Subcutaneous adipose tissue (tissue), 4 donors: ENCODE results near the gene MED22. TPM values are rescaled to one million over a fixed set of nuclear protein-coding genes. Genes with fewer than 3 reads are reported as not detected.

Experiments used
- total RNA-seq, 4 donors: library from RNA; depleted of rRNA; stranded (reverse); fragments of >200 nt; gene quantifications; one replicate each; pipeline ENCODE4 v1.1.0, GENCODE V29; 2016
- TF ChIP-seq, protein P1 (sequence below): fragments of 450-650 bp; IDR thresholded peaks from one replicate; pipeline ENCODE4 v1.5.1; 2016; ENCODE audit warnings: low read depth, mild to moderate bottlenecking, control low read depth, antibody characterized with exemption, moderate library complexity

The MED22 gene
- total RNA-seq, 4 donors from 2014 or later, result 15.9 to 31.3 (median 20.3) TPM

DNA sequence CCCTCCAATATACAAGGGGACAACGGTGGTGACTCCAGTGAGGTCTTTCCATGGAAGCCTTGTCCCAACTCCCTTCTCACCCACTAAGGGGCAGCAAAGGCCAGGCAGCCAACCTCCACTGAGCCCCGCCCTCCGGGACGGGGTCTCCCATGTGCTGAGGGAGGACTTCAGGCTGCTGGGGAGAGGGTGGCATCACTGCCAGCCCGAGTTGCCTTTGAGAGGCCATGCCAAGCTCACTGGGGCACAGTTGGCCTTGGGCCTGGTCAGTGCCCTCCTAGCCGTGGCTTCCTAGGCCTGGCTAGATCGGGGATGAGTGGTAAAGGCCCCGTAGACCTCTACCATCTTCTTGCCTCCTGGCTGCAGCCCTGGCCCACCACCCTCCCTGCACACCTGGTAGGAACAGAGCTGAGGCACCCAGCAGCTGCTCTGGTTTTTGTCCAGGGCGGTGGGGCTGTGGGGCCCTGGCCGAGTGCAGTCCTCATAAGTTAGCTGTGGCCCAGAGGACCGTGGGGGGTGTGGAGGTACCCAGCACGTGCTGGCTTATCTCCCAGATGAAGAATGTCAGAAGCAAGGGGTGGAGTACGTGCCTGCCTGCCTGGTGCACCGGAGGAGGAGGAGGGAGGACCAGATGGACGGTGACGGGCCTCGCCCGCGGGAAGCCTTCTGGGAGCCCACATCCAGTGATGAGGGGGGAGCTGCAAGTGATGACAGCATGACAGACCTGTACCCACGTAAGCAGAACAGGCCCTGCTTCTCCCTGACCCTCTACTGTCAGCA lies 11.7 kb upstream of the MED22 start:
- TF ChIP-seq, protein P1, sequence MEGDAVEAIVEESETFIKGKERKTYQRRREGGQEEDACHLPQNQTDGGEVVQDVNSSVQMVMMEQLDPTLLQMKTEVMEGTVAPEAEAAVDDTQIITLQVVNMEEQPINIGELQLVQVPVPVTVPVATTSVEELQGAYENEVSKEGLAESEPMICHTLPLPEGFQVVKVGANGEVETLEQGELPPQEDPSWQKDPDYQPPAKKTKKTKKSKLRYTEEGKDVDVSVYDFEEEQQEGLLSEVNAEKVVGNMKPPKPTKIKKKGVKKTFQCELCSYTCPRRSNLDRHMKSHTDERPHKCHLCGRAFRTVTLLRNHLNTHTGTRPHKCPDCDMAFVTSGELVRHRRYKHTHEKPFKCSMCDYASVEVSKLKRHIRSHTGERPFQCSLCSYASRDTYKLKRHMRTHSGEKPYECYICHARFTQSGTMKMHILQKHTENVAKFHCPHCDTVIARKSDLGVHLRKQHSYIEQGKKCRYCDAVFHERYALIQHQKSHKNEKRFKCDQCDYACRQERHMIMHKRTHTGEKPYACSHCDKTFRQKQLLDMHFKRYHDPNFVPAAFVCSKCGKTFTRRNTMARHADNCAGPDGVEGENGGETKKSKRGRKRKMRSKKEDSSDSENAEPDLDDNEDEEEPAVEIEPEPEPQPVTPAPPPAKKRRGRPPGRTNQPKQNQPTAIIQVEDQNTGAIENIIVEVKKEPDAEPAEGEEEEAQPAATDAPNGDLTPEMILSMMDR, result no peak

DNA sequence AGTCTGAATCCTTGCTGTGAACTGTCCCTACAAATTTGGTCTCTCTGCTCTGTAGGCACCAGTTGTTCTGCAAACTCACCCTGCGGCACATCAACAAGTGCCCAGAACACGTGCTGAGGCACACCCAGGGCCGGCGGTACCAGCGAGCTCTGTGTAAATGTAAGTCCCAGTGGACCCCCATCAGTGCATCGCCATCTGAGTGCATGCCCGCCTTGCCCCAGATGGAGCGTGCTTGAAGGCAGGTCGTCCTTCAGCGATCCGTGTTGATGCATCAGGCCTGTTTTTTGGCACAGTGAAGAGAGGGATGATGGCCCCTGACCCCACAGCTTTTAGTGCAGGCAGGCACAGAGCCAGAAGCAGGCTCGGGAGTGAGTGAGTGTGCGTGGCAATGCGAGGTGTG lies 9.7 kb upstream of the MED22 start:
- TF ChIP-seq, protein P1, result no peak

DNA sequence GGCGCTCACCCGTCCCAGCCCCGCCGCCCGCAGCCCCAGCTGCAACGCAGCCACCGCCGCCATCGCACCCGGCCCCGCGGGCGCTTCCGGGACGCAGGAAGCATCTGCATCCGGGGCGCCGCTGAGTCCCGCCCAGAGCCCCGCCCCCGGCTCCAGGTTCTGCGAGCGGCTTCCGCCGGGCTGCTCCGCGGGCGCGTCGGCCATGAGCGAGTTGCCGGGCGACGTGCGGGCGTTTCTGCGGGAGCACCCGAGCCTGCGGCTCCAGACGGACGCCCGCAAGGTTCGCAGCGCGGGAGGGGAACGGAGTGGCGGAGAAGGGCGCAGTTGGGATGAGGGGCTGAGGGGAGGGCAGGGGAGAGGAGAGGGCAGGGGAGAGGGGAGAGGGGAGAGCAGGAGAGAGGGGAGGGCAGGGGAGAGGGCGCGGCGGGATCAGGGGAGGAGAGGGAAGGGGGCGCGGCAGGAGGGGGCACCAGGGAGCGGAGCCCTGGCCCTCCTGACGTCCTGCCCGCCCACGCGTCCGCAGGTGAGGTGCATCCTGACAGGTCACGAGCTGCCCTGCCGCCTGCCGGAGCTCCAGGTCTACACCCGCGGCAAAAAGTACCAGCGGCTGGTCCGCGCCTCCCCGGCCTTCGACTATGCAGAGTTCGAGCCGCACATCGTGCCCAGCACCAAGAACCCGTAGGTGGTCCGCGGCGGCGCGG lies 8.6 kb upstream of the MED22 start, which contains the start of the genes SURF1 and SURF2:
Gene SURF1, minus strand, starts transcription at position 97 of the 701 bp plus-strand sequence. Its CDS starts 34 bp downstream, at position 63.
Gene SURF2, plus strand, starts transcription at position 160 of the 701 bp plus-strand sequence. Its CDS starts 43 bp downstream, at position 203.
- TF ChIP-seq, protein P1, result no peak

DNA sequence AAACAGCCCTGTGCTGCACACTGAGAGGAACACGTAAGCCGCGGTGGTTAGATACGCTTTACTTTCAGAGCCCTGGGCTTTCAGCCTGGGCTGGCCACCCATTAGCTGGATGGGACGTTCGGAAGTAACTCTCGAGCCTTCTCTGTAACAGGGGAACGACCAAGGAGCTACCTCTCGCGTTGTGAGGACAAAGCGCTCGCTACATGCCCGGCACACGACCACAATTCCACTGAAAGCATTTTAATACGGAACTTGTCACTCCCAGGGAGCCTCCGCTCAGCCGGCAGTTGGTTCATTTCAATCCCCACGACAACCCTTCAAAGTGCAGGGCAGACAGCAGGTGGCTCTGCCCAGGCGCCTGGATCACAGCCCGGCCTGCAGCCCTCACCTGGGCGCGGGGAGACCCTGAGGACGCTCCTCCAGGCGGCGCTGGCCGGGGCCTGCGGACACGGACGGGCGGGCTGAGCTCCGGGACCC lies 8.0 kb upstream of the MED22 start:
- TF ChIP-seq, protein P1, result no peak

DNA sequence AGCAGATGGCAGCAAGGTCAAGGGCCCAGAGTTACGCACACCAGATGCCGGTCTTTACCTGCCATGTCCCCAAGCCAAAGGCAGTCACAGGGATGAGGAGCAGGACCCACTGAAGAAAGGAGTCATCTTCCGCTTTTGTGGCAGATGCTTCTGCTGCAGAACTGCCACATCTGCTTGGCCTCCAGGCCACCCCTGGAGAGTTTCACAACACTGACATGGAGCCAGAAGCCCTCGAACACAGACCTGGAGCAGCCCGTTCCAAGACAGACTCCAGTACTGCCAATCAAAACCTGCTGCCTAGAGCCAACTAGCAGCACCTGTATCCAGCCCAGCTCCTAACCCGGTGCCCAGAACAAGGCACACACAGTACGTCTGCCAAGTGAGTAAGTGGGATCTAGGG lies 6.8 kb upstream of the MED22 start:
- TF ChIP-seq, protein P1, result no peak

DNA sequence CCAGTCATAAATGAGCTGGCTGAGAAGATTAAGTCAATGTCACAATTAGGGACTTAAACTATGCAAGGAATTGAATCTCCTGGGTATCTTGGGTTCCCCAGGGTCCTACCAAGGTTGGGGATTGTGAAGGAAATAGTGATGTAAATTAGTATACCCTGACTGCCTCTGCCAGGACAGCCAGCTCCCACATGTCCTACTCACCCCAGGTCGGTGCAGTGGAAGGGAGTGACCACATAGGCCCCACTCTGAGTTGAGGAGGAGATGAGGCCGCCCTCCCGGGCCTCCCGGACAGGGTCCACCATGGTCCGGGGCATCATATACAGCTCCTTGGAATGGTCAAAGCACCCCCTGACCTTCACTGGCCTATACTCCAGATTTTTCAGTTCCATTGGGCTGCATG lies 5.6 kb upstream of the MED22 start:
- TF ChIP-seq, protein P1, result no peak

DNA sequence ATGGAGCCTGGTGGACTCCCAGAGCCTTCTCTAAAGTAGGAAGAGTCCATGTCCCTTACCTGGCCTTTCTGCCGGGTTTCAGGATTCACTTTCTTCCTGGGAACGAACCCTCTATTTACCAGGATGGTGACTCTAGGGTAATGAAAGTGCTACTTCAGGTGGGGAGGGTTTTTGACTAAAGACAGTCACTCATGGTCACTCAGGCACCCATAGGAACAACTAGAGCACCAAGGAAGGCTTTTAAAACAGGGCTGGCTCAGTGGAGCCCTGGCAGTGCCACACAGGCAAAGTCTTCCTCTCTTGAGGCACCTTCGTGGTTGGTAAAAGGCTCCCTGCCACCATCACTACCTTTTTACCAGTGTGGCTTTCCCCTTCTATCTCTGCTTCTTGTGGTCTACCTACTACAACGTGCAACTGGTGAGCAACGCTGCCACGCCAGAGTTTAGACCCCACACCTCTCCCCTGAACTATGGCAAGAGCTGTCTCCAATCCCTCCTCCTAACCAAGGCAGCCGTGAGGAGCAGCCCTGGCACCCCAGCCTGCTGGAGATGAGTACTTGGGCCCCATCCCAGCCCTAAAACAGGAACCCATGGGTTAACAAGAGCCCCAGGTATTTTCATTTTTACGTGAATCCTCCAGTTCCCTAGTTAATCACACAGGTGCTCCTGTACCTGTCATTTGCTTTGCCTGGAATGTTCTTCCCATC lies 4.9 kb upstream of the MED22 start:
- TF ChIP-seq, protein P1, result no peak
